NCI-H1436 treated with DMSO at 0.1 percent for 48 hours (cell line): ENCODE data around the gene ABCA2.
"Not testable (repeated sequence)": the region's sequence is repeated elsewhere in the genome, so short reads cannot be mapped to it uniquely, and the experiment has no call there.

Experiments used
- DNase-seq: peaks from one replicate; lab custom pipeline; 2025; lab: John Stamatoyannopoulos, UW

Gene ABCA2

GRCh38 chr9:137046088-137046787 is 18.2 kb upstream of the ABCA2 start, which contains the start of gene NPDC1:
NPDC1 (minus strand) TSS chr9:137046177; CDS start chr9:137045989, 188 bp downstream.
- DNase-seq: no peak

- DNase-seq: no peak
Measured at GRCh38 chr9:137045294-137046087, 17.5 kb upstream of the ABCA2 start.

DNA sequence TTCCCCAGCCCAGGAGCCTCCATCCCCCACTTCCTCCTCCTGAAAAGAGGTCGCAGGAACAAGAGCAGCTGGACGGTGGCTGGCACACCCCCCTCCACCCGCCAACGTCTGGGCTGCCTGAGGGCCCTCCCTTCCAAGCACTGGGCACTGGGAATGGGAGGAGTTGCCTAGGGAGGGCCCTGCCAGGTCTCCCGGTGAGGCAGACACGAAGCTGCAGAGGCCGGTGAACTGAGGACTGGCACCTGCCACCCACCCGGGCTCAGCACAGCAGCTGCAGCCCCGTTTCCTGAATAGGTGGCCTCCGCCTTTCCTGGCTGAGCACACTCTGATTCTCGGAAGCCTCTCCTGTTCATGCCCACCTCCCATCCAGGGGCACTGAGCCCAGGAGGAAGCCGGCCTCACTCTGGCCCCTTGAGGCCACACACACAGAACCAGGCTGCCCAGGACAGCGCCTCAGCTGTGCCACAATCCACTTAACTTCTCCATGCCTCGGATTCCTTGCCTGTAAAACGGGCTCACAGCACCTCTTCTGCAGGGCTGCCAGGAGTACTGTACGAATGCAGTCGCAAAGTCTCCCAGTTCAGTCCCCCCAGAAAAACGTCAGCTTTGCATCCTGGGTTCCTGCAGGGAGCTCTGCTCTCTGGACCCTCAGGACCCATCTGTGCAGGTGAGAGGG is 16.6 kb upstream of the ABCA2 start:
- no peak for DNase-seq

GRCh38 chr9:137044037-137044436 is 16.0 kb upstream of the ABCA2 start:
- no peak for DNase-seq

GRCh38 chr9:137042751-137043727 is 15.0 kb upstream of the ABCA2 start:
- no peak for DNase-seq

DNA sequence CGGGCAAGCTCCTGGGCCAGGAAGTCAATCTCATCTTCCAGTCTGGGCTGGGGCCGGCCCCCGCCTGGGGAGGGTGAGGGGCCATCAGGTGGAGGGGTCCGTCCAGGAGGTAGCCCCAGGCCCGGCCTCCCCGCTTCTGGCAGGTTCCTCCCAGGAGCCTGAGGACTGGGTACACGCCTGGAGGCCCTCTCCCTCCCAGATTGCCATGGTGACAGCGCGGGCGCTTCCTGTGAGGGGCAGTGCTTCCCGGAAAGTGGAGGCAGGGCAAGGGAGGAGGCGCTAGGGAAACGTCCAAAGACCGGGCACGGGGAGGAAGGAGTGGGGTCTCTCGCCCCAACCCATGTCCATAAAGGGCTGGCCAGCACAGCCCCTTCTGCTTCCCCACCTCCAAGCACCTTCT is 13.1 kb upstream of the ABCA2 start:
- DNase-seq: no peak

GRCh38 chr9:137040568-137040967 is 12.5 kb upstream of the ABCA2 start:
- no peak for DNase-seq

DNA sequence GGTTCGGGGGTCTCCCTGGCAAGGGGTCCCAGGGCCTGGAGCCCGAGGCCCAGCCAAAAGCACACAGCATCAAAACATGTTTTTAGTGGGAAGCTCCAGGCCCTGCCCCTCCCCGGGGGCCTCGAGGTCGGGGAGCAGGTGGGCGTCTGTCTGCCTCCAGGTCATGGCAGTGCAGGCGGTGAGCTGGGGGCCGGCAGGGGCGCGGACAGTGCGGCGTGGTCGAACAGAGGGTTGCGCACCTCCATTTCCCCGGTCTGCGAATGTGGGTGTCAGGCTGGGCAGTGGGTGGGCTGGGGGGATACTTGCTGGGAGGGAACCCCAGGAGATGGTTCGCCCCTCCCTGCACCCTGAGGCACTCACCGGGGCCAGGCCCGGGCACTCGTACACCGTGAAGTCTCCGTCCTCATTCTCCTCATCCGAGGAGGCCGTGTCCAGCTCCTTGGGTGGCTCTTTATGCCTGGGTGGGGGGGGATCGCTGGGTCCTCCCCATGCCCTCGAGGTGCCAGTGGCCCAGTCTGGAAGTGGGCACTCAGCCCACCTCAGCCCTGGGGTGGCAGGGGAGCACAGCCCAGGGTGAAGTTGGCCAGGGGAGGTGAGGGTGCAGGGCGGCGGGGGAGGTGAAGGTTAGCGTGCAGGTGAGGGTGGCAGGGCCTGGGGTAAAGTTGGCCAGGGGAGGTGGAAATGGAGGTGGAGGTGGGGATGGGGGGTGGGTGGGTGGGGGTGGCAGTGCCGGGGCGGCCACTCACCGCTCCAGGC is 11.8 kb upstream of the ABCA2 start:
- DNase-seq: no peak

DNA sequence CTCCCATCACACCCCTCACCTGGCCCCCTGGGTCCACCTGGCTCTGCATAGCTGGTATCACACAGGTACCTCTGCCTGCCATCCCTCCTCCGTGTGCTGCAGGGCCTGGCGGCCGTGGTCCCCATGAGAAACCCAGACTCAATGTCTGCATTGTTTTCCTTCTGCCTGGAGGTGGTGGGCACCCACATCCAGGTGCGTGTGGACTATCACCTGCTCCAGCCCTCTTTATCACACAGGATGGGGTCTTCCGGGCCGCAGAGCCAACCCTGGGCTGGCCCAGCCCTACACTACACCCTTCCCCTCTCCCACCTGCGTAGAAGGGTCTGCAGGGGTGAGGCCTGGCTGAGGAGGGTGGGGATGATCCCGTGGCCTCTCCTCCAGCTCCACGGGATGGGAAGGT is 10.9 kb upstream of the ABCA2 start:
- no peak for DNase-seq

DNA sequence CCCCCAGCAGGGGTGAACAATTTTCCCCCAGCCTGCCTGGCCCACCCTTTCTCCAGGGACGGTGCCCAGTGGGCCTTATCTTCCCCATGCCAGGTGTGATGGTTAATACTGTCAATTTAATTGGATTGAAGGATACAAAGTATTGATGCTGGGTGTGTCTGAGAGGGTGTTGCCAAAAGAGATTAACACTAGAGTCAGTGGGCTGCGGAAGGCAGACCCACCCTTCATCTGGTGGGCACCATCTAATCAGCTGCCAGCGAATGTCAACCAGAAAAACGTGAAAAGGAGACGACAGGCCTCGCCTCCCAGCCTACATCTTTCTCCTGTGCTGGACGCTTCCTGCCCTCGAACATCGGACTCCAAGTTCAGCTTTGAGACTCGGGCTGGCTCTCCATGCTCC is 9.4 kb upstream of the ABCA2 start:
- no peak for DNase-seq

- DNase-seq: no peak
Measured at GRCh38 chr9:137037035-137037434, 9.0 kb upstream of the ABCA2 start.

- DNase-seq: no peak
Measured at GRCh38 chr9:137035937-137036336, 7.9 kb upstream of the ABCA2 start.

- DNase-seq: no peak
Measured at GRCh38 chr9:137035507-137035834, 7.4 kb upstream of the ABCA2 start.

DNA sequence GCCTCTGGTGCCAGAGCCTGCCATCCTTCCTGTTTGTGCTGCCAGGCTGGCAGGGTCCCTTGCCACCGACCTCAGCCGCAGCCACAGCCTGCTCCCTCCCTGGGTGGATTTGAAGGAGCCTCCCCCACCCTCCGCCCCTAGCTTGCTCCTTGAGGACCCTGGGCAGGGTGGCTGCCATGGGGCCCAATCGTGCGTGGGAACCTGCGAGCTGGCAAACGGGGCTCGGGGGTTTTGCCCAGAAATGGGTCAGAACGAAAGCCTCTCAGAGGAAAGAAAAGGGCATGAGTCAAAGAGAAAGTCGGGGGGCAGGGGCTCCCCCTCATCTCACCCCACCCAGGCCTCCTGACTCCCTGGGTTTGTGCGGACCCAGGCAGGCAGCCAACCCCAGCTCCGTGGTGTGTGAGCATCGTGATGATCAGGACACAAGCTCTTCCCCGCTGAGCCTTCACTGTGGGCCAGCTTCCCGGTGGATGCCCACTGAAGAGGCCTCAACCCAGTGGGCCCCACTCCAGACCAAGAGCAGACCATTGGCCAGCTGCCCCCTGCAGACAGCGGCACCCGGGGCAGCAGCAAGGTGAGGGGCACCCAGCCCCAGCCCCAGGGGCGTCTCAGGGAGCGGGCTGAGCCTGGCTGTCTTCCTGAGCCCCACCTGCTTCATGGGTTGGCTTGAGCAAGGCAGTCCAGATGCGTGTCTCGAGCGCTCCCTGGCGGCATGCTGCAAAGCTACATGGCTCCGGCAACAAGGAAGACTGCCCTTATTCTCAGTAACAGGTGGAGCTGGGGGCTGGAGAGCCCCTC is 6.9 kb upstream of the ABCA2 start:
- DNase-seq: no peak

GRCh38 chr9:137034039-137034708 is 6.1 kb upstream of the ABCA2 start:
- no peak for DNase-seq

- DNase-seq: not testable (repeated sequence)
Measured at GRCh38 chr9:137033481-137033880, 5.4 kb upstream of the ABCA2 start.

GRCh38 chr9:137032858-137033257 is 4.8 kb upstream of the ABCA2 start:
- no peak for DNase-seq

DNA sequence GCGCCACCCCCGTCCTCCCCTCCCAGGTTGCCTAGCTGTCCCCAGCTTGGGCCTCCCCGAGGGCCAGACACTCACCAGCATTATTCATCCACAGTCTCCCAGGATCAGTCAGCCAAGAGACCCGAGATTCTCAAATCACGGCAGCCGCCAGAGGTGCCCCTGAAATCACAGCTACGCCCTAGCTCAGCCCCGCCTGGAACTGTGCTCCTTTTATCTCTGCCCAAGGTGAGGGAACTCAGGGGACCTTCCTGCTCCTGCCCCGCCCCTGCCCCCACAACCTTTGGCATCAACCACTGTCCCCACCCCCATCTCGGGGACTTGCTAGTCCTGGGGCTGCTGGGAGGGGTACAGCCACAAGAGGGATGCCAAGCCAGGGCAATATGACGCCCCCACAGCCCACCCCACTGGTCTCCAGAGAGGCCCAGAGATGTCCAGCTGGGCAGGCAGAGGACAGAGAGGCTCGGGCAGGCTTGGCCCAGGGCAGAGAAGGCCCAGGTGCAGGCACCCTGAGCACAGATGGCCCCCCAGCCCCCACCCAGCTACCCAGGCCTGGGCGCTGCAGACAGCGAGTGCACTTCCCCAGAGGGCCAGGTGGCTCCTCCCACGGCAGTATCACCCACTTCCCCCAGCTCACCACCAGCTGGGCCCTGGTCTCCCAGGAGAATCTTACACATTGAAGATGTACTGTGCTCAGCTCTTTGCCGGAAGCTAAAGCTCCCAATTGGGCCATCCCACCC is 4.0 kb upstream of the ABCA2 start, which contains the start of gene FUT7:
Gene FUT7 (minus strand): TSS at position 185 of the 737 bp plus-strand sequence. CDS start 97 bp downstream, at position 88.
- DNase-seq: no peak
